ENCODE results near the gene SEC24D.
"Not testable (repeated sequence)": the region's sequence is repeated elsewhere in the genome, so short reads cannot be mapped to it uniquely, and the experiment has no call there.

SEC24D gene

DNA sequence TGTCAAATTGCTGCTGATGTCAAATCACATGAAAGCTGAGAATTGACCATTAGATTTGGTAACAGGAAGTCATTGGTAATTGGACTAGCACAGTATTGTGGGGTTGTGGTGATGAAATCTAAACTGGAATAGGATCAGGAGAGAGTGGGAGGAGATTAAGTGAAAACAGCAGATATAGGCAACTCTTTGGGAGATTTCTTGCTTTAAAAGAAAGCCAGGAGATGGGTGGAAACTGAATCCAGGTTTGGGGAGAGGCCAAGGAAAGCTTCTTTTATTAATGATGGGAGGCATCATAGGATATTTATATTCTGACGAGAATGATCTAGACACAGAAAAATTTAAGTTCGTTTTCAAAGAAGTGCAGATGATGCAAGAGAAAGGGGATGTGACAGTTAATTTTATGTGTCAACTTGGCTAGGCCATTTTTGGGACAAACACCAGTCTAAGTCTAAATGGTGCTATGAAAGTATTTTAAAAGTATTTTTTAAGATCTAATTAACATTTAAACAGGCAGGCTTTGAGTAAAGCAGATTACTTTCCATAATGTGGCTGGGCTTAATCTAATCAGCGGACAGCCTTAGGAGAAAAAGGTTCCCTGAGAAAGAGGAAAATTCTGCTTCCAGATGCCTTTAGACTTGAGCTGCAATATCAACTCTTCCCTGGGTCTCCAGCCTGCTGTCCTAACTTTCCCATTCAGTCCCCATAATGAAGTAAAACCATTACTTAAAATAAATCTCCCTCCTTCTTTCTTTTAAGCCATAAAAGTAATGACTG, 24.7 kb downstream of the SEC24D start:
- no peak for TF ChIP-seq GATA1 (IDR thresholded peaks at IDR 0.05; ENCODE audit: low read depth, low read length)
- TF ChIP-seq POLR2A (IDR thresholded peaks at IDR 0.05; ENCODE audit: low read length), result no peak
- no peak for DNase-seq

DNA sequence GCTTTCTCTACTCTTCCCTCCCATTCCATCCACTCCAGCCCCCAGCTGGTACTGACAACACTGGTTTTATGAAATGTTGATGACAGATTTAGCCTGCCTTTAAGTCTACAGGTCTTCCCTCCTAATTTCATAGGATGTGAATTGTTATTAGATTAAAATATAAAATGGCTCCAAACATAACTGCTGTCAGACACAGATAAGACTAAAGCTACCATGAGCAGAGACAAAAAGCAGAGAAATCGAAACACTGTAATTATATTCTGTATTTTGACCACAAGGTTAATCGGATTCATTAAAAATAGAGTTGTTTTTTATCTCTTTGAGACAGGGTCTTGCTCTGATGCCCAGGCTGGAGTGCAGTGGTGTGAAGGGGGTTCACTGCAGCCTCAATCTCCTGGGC, 28.3 kb downstream of the SEC24D start:
- TF ChIP-seq POLR2A (IDR thresholded peaks at IDR 0.05; ENCODE audit: low read length) (no peak), GATA1 (IDR thresholded peaks at IDR 0.05; ENCODE audit: low read depth, low read length) (no peak)
- no peak for DNase-seq

DNA sequence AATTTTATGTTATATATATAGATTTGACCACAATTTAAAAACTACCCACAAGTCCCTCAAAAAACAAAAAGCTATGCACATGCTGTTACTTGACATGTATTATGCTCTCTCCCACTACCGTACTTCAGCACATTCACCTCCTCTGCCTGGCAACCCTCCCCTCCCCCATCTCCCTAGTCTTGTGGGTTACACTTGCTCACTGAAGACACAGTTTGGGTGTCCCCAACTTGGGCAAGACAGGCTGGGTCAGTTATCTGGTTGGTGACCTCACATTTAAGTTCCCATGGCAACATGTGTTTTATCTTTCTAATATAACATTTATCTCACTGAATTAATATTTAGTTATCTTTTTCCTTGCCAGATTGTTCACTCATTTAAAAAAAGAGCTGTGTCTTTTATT, 32.7 kb downstream of the SEC24D start:
- TF ChIP-seq GATA1 (IDR thresholded peaks at IDR 0.05; ENCODE audit: low read depth, low read length), result no peak
- peak; percentile 8 to 28 for DNase-seq

DNA sequence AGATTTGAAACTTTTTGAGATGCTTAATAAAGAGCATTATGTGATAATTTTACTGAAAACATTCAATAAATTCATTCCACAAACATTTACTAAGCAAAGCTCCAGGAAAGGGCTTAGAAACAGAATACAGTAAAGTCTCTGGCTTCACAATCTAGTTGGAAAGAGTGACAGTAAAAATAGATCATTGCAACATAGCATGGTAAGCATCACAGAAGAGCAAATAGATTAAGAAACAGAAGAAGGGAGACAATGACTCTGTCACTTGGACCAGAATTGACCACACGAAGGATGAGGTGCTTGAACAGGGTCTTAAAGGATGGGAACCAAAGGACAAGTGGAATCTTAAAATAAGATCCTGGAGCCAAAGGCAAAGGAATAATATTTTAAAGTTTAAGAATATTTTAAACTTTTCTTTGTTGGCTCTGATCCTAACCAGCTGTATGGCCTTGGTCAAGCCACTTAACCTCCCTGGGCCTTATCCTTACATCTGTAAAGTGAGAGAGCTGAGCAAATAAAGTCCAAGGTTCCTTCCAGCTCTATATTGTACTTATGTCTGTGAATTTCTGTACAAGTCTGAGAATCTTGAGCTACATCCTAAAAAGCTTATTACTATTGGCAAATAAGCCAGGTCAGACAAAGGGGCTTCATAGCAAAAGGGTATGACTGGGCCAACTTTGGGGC, 33.9 kb downstream of the SEC24D start:
- TF ChIP-seq GATA1 (IDR thresholded peaks at IDR 0.05; ENCODE audit: low read depth, low read length) (no peak), POLR2A (IDR thresholded peaks at IDR 0.05; ENCODE audit: low read length) (no peak)
- no peak for DNase-seq

DNA sequence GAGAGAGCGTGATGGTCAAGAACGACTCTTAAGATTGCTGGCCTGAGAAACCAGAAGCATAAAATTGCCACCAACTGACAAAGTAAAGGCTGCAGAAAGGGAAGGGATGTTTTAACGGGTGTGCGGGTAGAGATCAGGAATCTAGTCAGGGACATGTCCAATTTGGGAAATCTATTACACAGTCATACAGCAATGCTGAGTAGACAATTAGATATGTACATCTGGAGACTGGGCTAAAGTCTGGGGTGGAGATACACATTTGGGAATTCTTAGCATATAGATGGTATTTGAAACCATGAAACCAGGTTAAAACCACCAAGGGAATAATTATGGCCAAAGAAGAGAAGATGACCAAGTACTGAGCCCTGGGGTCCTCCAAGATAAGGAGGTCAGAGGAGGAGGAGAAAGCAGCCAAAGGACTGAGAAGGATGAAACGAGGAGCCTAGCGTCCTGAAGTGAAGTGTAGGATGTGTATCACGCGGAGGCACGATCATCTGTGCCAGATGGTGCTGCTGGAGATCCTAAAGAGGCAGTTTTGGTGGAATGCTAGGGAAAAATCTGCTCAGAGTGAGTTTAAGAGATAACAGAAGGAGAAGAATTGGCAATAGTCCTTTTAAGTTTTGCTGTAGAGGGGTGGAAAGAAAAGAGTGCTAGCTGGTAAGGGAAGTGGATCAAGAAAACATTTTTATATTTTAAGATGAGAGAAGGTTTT, 36.5 kb downstream of the SEC24D start:
- TF ChIP-seq POLR2A (IDR thresholded peaks at IDR 0.05; ENCODE audit: low read length) (no peak), GATA1 (IDR thresholded peaks at IDR 0.05; ENCODE audit: low read depth, low read length) (no peak)
- no peak for DNase-seq

DNA sequence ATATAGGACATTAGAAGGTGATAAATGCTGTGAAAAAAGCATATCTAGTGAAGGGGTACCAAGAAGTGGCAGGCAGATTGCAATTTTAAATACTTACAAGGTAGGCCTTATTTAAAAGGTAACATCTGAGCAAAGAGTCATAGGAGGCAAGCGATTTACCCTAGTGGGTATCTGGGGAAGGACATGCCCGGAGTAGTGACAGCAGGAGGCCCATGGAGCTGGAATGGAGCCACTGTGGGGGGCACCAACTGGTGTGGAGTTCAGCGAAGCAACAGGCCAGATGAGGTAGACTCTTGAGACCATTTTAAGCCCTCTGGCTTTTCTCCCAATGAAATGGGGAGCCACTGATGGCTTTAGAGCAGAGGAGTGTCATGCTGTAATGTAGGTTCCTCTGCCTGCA, 37.3 kb downstream of the SEC24D start:
- TF ChIP-seq POLR2A (IDR thresholded peaks at IDR 0.05; ENCODE audit: low read length), result no peak
- no peak for TF ChIP-seq GATA1 (IDR thresholded peaks at IDR 0.05; ENCODE audit: low read depth, low read length)
- DNase-seq, result no peak

DNA sequence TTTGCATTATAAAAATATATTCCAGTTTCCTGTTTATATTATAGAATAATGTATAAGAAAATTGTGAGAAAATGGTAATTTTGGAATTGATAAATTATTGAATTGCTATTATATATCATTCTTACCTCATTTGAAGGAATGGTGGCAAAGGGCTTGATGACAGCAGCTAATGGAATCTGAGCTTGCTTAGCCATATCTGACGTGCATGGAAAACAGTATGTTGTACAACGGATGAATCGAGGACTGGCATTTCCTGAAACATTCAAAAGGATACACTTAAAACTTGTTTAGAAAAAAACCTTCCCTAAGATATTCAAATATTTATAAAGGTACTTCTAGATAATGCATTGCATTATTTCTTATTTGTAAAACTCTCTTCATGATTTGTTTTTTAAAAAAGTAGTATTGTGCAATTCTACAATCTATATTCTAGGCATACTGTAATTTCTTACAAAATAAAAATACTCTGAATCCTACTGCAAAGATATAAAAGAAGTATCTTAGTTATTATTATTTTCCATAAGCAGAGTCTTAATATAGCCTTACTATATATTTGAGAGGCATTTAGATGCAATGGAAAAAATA, 38.3 kb downstream of the SEC24D start:
- TF ChIP-seq POLR2A (IDR thresholded peaks at IDR 0.05; ENCODE audit: low read length) (no peak), GATA1 (IDR thresholded peaks at IDR 0.05; ENCODE audit: low read depth, low read length) (no peak)
- no peak for DNase-seq

DNA sequence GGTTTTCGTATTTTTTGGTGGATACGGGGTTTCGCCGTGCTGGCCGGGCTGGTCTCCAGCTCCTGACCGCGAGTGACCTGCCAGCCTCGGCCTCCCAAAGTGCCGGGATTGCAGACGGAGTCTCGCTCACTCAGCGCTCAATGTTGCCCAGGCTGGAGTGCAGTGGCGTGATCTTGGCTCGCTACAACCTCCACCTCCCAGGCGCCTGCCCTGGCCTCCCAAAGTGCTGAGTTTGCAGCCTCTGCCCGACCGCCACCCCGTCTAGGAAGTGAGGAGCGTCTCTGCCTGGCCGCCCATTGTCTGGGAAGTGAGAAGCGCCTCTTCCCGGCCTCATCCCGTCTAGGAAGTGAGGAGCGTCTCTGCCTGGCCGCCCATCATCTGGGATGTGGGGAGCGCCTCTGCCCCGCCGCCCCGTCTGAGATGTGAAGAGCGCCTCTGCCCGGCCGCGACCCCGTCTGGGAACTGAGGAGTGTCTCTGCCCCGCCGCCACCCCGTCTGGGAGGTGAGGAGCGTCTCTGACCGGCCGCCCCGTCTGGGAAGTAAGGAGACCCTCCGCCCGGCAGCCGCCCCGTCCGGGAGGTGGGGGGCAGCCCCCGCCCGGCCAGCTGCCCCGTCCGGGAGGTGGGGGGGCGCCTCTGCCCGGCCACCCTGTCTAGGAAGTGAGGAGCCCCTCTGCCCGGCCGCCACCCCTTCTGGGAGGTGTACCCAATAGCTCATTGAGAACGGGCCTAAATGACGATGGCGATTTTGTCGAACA, 44.1 kb downstream of the SEC24D start:
- DNase-seq, result not testable (repeated sequence)

DNA sequence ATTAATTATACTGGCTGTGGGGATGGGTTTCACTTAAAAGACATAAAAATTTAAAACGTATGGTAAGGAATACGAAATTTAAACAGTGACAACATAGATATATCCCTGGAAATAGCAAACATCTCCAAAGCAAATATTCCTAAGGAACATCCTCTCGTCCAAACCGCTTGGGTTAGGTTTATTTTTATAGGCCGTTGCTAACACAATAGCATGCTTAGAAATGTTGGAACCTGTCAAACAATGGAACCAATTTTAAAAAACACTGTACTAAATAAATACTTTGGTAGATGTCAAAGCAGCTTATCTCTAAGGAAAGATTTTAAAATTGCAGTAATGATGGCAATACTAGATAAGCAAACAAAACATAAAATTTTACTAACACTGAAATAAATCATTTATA, 45.4 kb downstream of the SEC24D start:
- no peak for TF ChIP-seq POLR2A (IDR thresholded peaks at IDR 0.05; ENCODE audit: low read length)
- TF ChIP-seq GATA1 (IDR thresholded peaks at IDR 0.05; ENCODE audit: low read depth, low read length), result no peak
- DNase-seq, result no peak

DNA sequence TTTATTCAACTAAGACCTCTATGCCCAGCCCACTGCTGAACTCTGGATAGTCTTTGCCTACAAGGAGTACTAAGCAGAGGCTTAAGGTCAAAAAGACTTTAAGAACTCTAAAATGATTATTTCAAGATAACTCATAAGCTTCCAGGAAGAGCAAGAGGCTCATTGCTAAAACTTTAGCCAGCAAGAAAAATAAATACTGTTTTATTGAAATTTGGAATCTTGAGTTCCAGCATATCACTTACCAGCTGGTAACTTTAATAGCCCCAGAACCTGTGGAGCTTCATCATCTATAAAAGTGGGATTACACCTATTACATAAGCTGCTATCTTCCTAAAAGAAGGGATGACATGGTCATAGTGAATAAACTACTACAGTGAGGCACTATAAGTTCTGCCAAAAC, 47.0 kb downstream of the SEC24D start:
- TF ChIP-seq POLR2A (IDR thresholded peaks at IDR 0.05; ENCODE audit: low read length), result no peak
- no peak for TF ChIP-seq GATA1 (IDR thresholded peaks at IDR 0.05; ENCODE audit: low read depth, low read length)
- DNase-seq, result no peak

DNA sequence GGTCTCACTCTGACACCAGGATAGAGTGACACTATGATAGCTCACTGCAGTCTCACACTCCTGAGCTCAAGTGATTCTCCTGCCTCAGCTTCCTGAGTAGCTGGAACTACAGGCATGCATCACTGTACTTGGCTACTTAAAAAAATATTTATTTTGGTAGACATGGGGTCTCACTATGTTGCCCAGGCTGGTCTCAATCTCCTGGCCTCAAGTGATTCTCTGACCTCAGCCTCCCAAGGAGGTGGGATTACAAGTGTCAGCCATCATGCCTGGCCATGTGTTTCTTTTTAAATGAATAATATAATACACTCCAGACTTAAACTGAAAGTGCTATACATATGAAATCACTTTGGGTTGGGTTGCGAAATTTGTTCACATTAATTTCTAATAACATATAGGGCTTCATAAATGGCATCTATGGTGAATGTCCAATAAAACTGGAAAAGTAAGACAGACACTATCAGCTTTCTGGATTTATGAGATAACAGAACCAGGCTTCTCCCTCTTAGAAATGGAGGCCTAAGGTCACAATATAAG, 48.0 kb downstream of the SEC24D start:
- peak in 1 of 2 experiments; percentile 22 for DNase-seq
- TF ChIP-seq POLR2A (IDR thresholded peaks at IDR 0.05; ENCODE audit: low read length) (no peak), GATA1 (IDR thresholded peaks at IDR 0.05; ENCODE audit: low read depth, low read length) (no peak)

DNA sequence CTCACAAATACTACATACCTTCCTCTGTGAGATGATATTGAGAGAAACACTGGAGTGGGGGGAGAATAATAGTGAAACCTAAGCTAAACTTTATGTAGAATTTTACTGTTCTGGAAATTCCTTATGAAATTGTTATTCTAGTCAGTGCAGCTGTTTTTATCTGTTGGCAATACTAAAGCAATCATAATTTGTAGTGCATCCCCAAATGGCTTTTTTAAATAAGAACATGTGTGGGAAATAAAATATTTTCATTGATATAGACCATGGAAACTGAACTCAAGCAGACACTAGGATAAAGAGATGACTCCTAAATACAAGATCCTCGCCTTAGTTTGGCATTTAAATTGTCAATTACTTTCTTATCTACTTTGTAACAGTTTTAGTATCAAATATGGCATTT, 51.1 kb downstream of the SEC24D start:
- no peak for DNase-seq
- no peak for TF ChIP-seq POLR2A (IDR thresholded peaks at IDR 0.05; ENCODE audit: low read length)
- no peak for TF ChIP-seq GATA1 (IDR thresholded peaks at IDR 0.05; ENCODE audit: low read depth, low read length)

DNA sequence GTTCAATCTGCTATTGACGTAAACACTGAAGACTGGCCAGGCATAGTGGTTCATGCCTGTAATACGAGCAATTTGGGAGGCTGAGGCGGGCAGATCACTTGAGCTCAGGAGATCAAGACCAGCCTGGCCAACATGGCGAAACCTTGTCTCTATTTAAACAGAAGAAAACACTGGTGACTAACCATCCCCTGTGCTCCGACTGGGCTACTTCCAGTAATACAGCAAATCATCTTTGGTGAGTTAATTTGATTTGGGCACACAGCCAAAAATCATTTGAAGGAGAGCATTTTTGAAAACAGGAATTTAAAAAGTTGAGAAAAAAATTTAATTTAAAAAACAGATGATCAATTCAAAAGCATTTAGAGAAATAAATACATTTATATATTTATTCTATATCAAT, 52.0 kb downstream of the SEC24D start:
- DNase-seq, result no peak
- no peak for TF ChIP-seq POLR2A (IDR thresholded peaks at IDR 0.05; ENCODE audit: low read length)
- no peak for TF ChIP-seq GATA1 (IDR thresholded peaks at IDR 0.05; ENCODE audit: low read depth, low read length)

DNA sequence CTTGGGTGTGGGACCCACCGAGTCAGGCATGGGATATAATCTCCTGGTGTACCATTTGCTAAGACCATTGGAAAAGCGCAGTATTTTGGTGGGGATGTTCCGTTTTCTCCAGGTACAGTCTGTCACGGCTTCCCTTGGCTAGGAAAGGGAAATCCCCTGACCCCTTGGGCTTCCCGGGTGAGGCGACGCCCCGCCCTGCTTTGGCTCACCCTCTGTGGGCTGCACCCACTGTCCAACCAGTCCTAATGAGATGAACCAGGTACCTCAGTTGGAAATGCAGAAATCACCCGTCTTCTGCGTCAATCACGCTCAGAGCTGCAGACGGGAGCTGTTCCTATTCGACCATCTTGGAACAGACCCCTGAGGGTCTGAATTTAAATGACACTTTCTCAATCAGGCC, 53.0 kb downstream of the SEC24D start:
- not testable (repeated sequence) for DNase-seq

DNA sequence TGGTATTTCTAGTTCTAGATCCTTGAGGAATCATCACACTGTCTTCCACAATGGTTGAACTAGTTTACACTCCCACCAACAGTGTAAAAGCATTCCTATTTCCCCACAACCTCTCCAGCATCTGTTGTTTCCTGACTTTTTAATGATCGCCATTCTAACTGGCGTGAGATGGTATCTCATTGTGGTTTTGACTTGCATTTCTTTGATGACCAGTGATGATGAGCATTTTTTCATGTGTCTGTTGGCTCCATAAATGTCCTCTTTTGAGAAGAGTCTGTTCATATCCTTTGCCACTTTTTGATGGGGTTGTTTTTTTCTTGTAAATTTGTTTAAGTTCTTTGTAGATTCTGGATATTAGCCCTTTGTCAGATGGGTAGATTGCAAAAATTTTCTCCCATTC, 58.3 kb downstream of the SEC24D start:
- DNase-seq, result not testable (repeated sequence)

DNA sequence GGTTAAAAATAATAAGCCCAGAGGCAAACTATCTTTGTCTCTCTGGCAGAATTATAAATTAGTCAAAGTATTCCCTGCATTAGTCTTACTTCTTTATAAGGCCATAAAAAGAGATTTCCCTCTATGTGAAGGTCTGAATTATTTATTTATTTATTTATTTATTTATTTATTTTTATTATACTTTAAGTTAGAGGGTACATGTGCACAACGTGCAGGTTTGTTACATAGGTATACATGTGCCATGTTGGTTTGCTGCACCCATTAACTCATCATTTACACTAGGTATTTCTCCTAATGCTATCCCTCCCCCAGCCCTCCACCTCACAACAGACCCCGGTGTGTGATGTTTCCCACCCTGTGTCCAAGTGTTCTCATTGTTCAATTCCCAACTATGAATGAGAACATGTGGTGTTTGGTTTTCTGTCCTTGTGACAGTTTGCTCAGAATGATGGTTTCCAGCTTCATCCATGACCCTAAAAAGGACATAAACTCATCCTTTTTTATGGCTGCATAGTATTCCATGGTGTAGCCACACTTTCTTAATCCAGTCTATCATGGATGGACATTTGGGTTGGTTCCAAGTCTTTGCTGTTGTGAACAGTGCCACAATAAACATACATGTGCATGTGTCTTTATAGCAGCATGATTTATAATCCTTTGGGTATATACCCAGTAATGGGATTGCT, 58.8 kb downstream of the SEC24D start:
- DNase-seq, result not testable (repeated sequence)
